GM04503 (cell line): ENCODE measurements around the gene PRRG1.
"Not testable (repeated sequence)": the region's sequence is repeated elsewhere in the genome, so short reads cannot be mapped to it uniquely, and the experiment has no call there.

Experiments
- DNase-seq: peaks from one replicate; pipeline ENCODE4 v3.0.0-alpha.2; 2012; ENCODE audit warnings: low read depth

PRRG1 gene

DNA sequence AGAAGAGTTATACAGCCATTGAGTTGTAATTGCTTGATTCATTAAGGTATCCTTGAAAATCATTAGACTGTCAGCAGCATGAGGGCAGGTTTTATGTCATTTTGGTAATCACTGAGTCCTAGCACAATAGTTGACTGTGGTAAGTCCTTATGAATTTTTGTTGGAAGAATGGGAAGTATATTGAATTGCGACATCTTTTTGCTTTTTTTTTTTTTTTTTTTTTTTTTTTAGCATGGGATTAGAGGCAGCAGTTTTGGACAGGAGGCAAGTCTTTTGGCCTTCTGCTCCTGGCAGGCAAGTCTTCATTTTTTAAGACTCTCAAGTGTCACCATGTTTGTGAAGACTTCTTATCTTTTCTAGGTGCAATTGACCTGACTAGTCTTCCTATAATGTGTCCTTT is 29.7 kb downstream of the PRRG1 start:
- no peak for DNase-seq

DNA sequence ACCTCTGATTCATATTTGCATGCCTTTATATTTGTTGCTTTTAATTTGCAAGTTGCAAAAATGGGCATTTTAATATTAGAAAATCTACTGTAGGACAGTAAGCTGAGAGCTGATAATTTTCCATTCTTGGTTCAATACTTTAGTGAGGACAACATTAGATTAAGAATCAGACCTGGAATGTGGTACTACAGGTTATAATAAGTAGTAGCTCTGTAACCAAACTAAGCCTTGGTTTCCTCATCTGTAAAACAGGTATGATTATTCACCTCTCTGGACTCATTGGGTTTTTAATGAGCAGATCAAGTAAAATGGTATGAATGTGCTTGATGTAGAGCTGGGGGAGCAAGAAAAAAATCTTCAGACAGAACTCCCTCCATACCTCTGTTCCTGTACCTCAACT is 31.1 kb downstream of the PRRG1 start:
- no peak for DNase-seq

DNA sequence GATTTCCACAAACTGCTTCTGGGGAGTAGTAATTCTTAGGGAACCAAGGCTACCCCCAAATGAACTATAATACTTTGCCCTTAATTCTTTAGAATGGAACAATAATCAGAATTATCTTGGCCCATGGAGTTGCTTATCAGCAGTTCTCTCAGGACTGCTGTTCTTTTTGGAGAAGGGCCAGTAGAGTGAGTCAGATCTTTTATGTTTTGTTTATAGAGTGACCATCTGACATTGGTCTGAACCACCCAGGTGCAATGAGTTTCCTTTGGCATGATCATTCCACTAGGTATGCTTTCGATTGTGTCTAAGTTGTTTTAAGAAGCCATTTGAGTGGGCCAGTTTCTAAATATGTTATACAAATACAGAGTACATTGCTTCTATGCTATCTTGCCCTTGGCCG is 31.8 kb downstream of the PRRG1 start:
- no peak for DNase-seq

DNA sequence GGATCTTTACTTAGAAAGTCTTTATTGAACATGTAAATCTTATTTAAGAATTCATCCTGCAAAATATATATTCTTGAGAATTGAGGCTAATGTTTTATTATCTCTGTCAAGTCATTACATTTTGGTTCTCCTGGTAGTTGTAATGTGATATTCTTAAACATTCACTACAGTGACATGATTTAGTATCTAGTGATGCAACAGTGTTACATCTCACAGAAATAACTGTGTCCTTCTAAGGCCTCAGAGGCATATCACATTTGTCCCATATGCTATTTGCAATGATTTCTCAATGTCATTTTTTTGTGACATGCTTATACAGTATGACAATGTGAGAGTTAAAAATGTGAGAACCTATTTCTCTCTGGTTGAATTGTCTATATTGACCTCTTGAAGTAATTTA is 34.1 kb downstream of the PRRG1 start:
- no peak for DNase-seq

DNA sequence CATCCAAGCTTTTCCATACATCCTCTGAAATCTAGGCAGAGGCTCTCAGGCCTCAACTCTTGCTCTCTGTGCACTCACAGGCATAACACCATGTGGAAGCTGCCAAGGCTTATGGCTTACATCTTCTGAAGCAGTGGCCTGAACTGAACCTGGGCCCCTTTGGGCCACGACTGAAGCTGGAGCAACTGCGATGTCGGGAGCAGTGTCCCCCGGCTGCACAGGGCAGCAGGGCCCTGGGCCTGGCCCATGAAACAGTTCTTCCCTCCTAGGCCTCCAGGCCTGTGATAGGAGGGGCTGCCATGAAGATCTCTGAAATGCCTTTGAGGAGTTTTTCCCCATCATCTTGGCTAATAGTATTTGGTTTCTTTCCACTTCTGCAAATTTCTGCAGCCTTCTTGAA is 39.2 kb downstream of the PRRG1 start:
- DNase-seq: no peak

DNA sequence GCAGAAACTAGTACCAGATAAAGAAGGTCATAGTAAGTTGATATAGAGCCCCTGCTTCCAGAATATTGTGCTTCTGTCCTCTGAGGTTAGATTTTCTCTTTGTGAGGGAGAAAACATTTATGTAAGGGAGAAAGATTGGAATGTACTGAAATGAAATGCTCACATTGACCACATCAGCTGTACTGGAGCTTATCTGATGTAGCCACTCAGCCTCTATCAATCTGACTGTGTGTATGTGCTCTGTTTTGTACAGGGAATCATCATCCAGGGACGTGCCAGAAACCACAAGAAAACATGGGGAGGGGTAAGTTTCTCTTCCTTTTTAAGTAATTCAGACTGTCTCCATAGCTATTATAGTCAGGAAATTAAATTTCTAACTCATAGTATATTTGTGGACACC is 56.8 kb downstream of the PRRG1 start:
- DNase-seq: no peak

DNA sequence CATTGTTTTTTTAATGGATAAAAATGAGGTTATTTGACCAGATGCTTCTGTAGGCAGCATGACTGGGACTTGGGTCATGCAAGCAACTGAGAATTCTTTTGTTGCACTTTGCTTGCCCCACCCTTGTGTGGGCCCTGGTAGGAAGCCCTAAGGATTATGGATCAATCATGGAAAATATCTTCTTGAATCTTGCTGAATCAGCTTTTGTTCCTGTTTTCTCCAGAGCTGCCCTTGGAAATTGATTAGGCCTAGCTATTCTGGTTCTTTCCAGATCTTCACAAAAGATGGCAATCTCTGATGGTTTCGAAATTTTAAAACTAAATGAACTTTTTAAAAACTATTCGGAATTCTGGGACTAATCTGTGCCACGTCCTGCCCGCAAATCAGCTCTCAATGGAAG is 58.6 kb downstream of the PRRG1 start:
- DNase-seq: no peak

DNA sequence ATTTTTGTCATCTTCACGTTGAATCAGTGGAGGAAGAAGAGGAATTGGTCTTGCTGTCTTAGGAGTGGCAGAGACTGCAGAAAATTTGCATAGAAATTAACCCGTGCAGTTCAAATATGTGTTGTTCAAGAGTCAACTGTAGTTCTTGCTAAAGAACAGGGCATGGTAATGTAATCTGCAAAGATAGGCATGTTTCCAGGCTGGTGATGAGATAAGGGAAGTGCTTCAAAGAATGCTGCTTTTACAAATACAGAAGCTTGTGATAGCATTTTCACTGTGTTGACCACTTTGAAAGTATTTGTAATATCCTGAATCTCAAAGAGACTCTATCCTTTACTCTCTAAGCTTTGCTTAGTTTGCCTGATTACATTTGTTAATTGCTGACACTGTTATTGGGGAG is 60.1 kb downstream of the PRRG1 start:
- DNase-seq: no peak

DNA sequence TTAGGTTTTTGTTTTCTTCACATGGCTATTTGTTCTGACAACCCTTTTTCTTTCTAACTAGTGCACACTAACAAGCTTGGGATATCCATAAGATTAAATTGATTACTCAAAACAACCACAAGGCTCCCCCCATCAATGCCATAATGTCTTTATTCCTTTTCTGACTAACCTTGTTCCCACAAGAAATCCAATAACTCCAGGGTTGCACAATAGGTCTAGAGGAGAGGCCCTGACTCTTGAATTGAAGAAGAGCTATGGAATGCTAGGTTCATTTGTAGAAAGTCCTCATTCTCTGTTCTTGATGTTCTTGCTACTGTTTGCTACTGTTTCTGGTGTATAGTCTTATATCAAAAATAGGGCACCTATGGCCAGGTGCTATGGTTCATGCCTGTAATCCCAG is 71.0 kb downstream of the PRRG1 start:
- DNase-seq: no peak

DNA sequence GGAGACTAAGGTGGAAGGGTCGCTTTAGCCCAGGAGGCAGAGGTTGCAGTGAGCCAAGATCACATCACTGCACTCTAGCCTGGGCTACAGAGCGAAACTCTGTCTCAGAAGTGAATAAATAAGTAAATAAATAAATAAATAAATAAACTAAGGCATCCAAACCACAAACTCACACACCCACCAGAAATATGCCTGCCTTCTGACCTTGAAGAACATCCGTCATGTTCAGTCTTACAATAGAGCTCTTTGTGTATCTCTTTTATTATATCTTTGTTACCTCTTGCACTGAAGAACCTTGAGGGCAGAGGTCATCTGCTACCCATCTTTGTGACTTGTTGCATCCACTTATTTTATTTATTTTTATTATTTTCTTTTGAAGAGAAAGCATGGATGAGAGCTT is 71.6 kb downstream of the PRRG1 start:
- no peak for DNase-seq

DNA sequence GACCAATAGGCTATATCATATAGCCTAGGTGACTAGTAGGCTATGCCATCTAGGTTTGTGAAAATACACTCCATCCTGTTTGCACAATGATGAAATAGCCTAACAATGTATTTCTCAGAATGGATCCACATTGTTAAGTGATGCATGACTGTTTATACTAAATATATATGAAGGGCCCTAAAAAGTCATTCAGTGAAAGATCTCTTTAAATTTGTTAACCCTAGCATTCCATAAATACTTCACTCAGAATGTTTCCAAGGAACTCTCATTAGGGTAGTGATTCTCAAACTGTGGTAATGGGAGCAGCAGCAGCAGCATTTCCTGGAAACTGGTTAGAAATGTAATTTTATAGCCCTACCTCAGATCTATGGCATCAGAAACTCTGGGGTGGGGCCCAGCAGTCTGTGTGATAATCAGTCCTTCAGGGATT is 74.9 kb downstream of the PRRG1 start:
- DNase-seq: no peak

DNA sequence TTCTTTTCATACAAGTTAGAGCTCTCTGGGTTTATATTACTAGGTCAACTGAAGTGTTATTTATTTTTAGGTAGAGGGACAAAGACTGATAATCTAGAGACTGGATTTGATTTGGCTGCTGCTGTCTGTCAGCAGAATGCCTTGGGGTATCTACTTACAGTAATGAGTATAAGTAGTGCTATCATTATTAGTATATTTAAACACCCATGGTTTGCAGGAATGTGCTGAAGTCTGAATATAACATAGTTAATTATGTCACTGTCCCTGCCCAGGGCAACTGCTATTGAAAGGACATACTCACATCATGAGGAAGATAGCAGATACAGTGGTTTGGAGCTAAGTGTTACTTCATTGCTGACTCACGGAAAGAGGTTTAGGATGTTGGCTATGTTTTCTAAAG is 76.2 kb downstream of the PRRG1 start:
- DNase-seq: no peak

DNA sequence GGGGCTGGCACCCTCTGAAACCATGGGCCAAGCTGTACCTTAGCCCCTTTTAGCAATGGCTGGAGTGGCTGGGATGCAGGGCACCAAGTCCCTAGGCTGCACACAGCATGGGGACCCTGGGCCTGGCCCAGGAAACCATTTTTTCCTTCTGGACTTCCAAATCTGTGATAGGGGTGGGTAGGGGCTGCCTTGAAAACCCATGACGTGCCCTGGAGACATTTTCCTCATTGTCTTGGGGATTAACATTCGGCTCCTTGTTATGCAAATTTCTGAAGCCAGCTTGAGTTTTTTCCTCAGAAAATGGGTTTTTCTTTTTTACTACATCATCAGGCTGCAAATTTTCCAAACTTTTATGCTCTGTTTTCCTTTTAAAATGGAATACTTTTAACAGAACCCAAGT is 79.8 kb downstream of the PRRG1 start:
- not testable (repeated sequence) for DNase-seq

DNA sequence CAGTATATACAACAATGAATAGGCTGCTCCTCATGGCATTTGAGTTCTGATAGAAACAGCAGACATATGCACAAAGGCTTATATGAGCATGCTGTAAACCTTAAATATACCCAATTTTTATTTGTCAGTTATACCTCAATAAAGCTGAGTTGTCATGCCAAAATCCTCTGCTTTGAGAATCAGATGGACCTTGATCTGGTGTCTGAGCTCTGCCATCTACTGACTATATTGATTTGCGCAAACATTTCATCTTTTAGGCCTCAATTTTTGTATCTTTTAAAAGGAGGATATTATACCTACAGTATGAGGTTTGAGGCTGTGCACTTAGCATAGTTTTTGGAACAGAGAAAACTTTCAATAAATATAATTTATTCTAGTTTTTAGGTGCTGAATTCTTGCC is 85.2 kb downstream of the PRRG1 start:
- no peak for DNase-seq

DNA sequence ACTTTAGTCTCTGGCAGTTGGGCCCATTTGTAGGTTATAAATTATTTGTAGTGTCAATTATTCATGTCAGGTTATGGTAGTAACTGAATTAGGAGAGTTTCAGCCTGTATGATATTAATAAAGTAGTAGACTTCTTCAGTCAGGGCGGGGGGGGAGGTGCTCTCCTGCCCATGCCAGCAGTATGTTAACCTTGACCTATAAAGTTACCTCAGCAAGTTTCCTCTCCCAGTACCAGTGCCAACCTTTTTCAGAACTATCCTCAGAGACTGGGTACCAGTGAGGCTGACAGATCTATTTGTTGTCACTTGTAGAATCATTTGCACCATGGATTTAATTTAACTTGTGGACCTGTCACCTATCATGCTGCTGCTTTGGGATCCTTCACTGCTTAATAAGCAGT is 88.0 kb downstream of the PRRG1 start:
- no peak for DNase-seq

DNA sequence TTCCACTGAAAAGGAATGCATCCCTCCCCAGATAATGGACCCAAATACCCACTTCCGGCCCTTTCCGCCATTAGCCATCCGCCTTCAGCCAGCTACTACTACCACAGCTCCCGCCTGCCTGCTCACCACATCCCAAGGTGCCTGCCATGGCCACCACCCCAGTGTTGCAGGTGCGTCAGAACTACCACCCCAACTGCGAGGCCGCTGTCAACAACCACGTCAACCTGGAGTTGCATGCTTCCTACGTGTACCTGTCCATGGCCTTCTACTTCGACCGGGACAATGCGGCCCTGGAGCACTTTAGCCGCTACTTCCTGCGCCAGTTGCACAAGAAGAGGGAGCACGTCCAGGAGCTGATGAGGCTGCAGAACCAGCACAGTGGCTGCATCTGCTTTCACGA is 92.2 kb downstream of the PRRG1 start:
- DNase-seq: no peak

DNA sequence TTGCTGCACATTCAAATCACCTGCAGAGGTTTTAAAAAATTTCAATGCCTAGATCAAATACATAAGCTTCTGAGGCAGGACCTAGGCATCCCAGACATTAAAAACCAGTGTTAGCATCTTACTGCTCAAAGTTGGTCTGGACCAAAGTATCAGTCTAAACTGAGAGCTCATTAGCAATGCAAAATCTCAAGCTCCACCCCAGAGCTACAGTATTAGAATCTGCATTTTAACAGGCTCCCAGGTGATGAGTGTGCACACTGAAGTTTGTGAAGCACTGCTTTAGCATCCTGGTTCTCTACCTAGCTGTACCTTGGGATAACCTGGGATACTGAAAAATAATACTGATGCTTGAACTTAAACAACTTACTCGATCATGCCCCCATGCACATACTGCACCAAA is 96.0 kb downstream of the PRRG1 start:
- DNase-seq: no peak

DNA sequence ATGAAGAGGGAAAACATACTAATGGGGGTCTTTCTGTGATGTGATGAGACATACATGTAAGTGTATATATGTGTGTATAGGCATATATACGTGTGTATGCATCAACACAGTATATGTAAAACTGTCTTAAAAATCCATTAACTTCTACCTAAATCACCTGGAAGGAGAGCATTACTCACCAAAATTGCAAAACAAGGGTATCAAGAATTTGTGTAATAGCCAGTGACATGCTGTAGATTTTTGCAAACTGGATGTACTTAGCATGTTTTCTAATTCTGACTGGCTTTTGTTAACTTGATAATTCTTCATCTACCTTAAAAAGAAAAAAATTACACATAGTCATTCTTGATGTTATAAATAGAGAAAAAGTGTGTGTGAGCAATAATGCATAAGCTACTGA is 104.7 kb downstream of the PRRG1 start:
- no peak for DNase-seq

DNA sequence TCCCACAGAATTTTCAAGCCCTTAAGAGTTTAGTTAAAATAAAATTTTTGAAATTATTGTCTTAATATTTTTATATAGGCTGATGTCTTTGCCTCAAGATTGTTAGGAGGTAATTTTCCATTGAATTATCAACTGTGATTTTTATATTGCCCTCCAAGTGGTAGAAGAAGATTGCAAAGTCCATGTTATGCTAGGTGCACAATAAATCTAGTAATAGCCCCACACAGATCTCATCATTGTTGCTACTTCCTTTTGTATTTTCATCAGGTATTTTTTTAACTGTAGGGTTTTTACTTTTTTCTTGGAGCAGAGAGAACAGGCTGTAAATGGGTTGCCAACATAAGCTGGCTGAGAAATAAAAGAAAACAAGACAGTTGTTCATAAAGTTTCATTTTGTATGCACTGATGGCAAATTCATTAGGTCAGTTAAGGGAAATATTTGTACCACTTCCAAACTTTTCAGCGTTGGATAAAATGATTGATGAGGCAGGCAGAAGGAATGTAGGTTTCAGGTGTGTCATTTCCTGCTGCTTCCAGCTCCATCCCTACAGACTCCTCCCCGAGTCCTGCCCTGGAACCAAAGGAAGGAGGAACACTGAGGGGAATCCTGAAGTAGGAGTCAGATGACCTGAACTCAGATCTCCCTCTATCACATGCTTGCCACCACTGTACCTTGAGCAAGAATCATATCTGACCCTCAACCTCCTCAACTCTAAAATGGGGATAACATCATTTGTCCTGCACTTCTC is 105.5 kb downstream of the PRRG1 start:
- no peak for DNase-seq

DNA sequence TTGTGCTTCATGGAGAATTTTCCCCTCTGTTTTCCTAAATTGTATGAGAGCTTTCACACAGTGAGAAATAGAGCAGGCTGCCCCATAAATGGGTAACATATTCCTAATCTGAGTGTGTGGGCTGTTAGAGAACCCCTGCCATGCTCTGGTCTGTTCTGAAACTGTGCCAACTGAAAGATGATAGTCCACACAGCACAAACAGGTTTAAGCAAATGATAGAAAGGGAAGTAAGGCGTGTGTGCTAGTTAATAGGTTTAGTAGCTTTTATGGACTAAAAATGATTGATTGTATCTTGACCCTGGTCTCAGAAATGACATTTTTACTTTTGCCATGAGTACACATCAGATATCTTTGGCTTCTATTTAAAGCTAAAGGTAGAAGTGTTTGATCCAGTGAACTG is 106.2 kb downstream of the PRRG1 start:
- no peak for DNase-seq

DNA sequence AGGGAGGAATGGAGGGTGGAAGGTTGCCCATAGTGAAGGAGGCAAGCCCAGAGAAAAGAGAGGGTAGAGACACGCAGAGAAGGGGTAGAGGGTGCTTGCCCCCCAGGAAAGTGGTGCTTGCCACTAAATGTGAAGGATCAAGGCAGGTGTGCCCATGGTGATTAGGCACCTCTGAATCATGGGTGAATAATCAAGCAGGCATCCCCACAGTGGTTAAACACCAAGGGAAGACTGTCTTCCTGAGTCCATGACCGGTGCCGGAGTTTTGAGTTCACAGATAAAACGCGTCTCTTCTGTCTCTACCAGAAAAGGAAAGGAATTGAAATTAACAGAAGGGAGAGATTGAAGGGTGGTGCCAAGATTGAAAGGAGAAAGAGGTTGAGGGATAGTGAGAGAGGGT is 111.1 kb downstream of the PRRG1 start:
- not testable (repeated sequence) for DNase-seq

DNA sequence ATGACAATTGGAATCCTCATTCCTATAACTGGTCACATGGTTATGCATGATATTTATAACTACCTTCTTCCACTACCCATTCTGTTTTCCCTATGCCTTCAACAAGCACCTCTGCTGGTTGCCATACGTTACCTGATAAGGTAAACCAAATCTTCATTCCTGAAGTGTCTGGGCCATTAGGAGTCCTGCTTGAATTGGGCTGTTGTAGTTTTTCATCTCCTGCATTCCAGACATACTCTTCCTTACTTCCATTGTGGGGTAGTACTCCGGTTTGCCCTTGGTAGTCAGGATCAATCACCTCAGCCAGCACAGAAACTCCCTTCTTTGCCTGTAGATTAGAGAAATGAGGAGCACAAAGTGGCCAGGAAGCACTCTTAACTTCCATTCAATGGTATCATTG is 113.2 kb downstream of the PRRG1 start:
- no peak for DNase-seq

DNA sequence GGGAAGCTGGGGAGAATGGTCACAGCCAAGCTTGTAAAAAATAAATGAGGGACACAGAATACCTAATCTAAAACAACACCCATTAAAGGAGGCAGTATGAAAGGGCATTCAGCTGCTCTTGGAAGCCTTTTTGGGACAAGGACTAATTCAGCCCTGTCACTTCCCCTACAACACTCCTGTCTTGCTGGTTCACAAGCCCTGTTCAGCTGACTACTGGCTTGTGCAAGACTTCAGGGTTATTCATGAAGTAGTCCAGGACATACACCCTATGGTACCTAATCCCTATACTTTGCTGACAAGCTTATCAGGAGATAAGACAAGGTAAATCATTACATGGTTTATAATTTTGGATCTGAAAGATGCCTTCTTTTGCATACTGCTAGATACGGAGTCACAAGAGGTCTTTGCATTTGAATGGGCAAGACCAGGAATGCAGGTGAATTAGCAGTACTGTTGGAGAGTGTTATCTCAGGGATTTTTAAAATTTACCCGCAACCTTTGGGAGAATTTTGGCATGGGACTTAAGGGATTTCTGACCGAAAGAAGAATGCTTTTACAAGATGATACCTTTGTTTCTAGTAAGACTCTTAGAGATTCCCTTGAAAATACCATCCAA is 119.1 kb downstream of the PRRG1 start:
- no peak for DNase-seq

DNA sequence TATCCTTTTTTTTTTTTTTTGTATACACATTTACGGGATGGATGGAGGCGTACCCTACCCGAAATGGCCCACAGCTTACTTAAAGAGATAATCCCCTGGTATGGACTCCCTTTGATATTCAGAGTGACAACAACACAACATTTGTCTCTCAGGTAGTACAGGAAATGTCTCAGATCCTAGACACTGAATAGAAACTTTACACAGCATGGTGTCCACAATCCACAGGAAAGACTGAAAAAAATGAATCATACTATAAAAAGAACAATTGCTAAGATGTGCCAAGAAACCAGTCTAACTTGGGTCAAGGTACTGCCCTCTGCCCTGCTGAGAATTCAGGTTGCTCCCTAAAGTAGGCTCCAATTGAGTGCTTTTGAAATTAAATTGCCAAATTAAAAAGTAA is 121.5 kb downstream of the PRRG1 start:
- no peak for DNase-seq
